GM21515 (cell line): ENCODE measurements around the gene PARP8.

Experiments
- ATAC-seq: cut with Tn5 transposase; IDR thresholded peaks from one replicate; pipeline ENCODE4 v1.9.1; 2021; ENCODE audit not compliant: unreplicated experiment

PARP8 gene

GRCh38 chr5:50889790-50890189 lies 223.4 kb downstream of the PARP8 start:
- no peak for ATAC-seq
